GM12878 (cell line): Measurements from ENCODE around the gene CACNA1D.

ENCODE experiments used
- ATF2 ChIP-seq: IDR thresholded peaks from 2 replicates; pipeline ENCODE4 v1.6.1; 2012; ENCODE audit warnings: low read length, inconsistent platforms
- CTCF ChIP-seq, 3 experiments: IDR thresholded peaks in 2 of 3; conservative IDR thresholded peaks in 1 of 3; 2 replicates each; pipeline ENCODE4 v1.5.1; 2011; ENCODE audit warnings: low read depth in 3 of 3, low read length in 3 of 3, mild to moderate bottlenecking in 3 of 3, control low read depth in 2 of 3, moderate library complexity in 2 of 3, inconsistent platforms in 1 of 3, mixed read lengths in 1 of 3; ENCODE audit not compliant: control insufficient read depth in 2 of 3, insufficient read depth in 1 of 3; ENCODE audit errors: extremely low read depth in 1 of 3
- EED ChIP-seq: sonication (generic); IDR thresholded peaks from 2 replicates; pipeline ENCODE4 v1.6.1; 2016; ENCODE audit warnings: antibody characterized with exemption, low read depth
- EZH2 ChIP-seq: IDR thresholded peaks from 2 replicates; pipeline ENCODE4 v1.6.1; 2012; ENCODE audit warnings: low read depth, mild to moderate bottlenecking, control low read depth, inconsistent platforms, low read length, borderline replicate concordance; ENCODE audit not compliant: control insufficient read depth
- MAX ChIP-seq: IDR thresholded peaks from 2 replicates; pipeline ENCODE4 v1.6.1; 2012; ENCODE audit warnings: low read depth, low read length, improper control_type of control experiment
- MYC ChIP-seq: IDR thresholded peaks from 2 replicates; pipeline ENCODE4 v1.6.1; 2011; ENCODE audit warnings: mild to moderate bottlenecking, low read length, moderate library complexity, inconsistent platforms; ENCODE audit not compliant: insufficient read depth, insufficient replicate concordance, insufficient read length, severe bottlenecking
- POLR2A ChIP-seq: IDR thresholded peaks from 2 replicates; pipeline ENCODE4 v1.6.1; 2011; ENCODE audit warnings: low read depth, mild to moderate bottlenecking, low read length
- POLR2AphosphoS2 ChIP-seq: IDR thresholded peaks from 2 replicates; pipeline ENCODE4 v1.6.1; 2011; ENCODE audit warnings: low read depth, mild to moderate bottlenecking, low read length, improper control_type of control experiment, moderate library complexity
- SIN3A ChIP-seq: IDR thresholded peaks from 2 replicates; pipeline ENCODE4 v1.6.1; 2012; ENCODE audit warnings: low read depth, low read length, improper control_type of control experiment
- YY1 ChIP-seq: IDR thresholded peaks from 2 replicates; pipeline ENCODE4 v1.6.1; 2011; ENCODE audit warnings: low read depth, mild to moderate bottlenecking, low read length
- ZNF24 ChIP-seq: fragments of 450-650 bp; IDR thresholded peaks from 2 replicates; pipeline ENCODE4 v1.6.1; 2017; ENCODE audit warnings: antibody characterized with exemption, mild to moderate bottlenecking
- ZNF274 ChIP-seq: IDR thresholded peaks from one replicate; pipeline ENCODE4 v1.8.0; 2011; ENCODE audit not compliant: insufficient read length, insufficient read depth

GRCh38 chr3:53589806-53590205, 95.4 kb downstream of the CACNA1D start:
- TF ChIP-seq MAX (no peak), SIN3A (no peak), ATF2 (no peak), POLR2AphosphoS2 (no peak), CTCF (IDR thresholded peaks at IDR 0.05 in 2 of 3, conservative IDR thresholded peaks at IDR 0.05 in 1 of 3; ENCODE audit: control insufficient read depth in 2 of 3, extremely low read depth in 1 of 3, insufficient read depth in 1 of 3, low read depth in 3 of 3, low read length in 3 of 3) (no peak), EZH2 (no peak), EED (no peak), ZNF274 (no peak), MYC (no peak), POLR2A (no peak), ZNF24 (no peak), YY1 (no peak)
